ENCODE measurements around the gene RAB3GAP2.

- TF ChIP-seq NFYB (IDR thresholded peaks at IDR 0.05; ENCODE audit: insufficient read depth, low read depth, low read length) (no peak), ZNF217 (IDR thresholded peaks at IDR 0.05) (no peak)
Observed at GRCh38 chr1:220164116-220164515, 108.1 kb downstream of the RAB3GAP2 start.
